Choroid plexus epithelial cell (primary cell): Measurements from ENCODE around the gene VASN.
"Not testable (repeated sequence)": the region's sequence is repeated elsewhere in the genome, so short reads cannot be mapped to it uniquely, and the experiment has no call there.

Experiments
- DNase-seq: peaks from one replicate; pipeline ENCODE4 v3.0.0-alpha.2; 2010; ENCODE audit warnings: low read depth
- H3K4me3 ChIP-seq: 2 replicates; pipeline ENCODE4 v1.5.1; 2011; ENCODE audit warnings: low read depth, mild to moderate bottlenecking, control low read depth, low read length, moderate library complexity
- CTCF ChIP-seq: conservative IDR thresholded peaks from 2 replicates; pipeline ENCODE4 v1.5.1; 2011; ENCODE audit warnings: low read depth, mild to moderate bottlenecking, control low read depth, inconsistent platforms, low read length, moderate library complexity

The VASN gene

GRCh38 chr16:4393240-4393600, 21.6 kb downstream of the VASN start:
- no peak overlapping the region for H3K4me3 ChIP-seq
- DNase-seq = no peak
- no peak for TF ChIP-seq CTCF

DNA sequence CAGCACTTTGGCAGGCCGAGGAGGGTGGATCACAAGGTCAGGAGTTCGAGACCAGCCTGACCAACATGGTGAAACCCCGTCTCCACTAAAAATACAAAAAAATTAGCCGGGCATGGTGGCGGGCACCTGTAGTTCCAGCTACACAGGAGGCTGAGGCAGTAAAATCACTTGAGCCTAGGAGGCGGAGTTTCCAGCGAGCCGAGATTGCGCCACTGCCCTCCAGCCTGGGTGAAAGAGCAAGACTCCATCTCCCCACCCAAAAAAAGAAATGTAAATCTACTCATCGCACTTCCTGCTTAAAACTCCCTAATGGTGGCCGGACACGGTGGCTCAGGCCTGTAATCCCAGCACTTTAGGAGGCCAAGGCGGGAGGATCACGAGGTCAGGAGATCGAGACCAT, 22.2 kb downstream of the VASN start:
- H3K4me3 ChIP-seq, DNase-seq: not testable (repeated sequence)

DNA sequence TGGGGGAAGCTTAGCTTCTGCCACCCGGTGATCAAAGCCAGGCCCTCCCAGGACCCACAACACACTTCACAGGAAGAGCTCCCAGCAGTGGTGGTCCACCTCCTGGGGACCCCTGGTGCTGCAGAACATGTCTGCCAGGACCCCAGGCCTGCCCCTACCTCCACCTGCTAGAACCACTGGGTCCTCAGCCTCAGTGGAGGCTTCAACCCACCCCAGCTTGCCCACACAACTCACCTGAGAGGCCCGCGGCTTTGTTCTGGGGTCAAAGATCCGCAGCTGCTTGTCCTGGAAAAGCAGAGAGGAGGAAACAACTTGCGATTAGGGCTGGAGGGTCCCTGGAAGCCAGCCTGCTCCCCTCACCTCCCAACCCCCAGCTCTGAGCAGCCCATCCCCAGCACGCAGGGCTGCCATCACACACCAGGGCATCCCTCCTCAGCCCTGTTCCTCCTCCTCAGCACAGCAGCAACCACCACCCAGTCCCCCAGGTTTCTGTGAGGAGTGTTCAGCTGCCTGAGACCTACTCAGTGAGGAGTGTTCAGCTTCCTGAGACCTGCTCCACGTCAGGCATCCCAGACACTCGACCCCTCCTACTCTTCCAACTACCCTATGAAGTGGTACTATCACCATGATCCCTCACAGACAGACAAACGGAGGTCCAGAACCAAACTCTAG, 23.5 kb downstream of the VASN start:
- H3K4me3 ChIP-seq = no peak overlapping the region
- no peak for DNase-seq
- TF ChIP-seq CTCF = no peak

DNA sequence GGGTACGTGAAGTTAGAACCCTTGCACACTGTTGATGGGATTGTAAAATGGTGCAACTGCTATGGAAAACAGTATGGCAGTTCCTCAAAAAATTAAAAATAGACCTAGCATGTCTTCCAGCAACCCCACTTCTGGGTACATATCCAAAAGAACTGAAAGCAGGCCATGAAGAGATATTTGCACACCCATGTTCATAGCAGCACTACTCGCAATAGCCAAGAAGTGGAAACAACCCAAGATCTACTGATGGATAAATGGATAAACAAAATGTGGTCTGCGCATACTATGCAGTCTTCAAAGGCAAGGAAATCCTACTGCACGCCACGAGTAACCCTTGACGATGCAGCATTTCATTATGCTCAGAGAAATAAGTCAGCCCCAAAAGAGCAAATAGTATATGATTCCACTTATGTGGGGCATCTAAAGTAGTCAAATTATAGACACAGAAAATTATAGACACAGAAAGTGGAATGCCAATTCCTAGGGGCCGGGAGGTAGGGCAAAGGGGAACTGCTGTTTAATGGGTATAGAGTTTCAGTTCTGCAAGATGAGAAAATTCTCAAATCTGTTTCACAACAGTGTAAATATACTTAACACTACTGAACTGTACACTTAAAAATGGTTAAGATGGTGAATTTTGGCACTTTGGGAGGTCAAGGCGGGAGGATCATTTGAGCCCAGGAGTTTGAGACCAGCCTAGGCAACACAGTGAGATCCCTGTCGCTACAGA, 27.5 kb downstream of the VASN start:
- no peak for TF ChIP-seq CTCF
- no peak for DNase-seq
- H3K4me3 ChIP-seq = no peak overlapping the region

GRCh38 chr16:4401094-4401501, 29.4 kb downstream of the VASN start:
- no peak for DNase-seq
- TF ChIP-seq CTCF = no peak
- H3K4me3 ChIP-seq = no peak overlapping the region

GRCh38 chr16:4401510-4401909, 29.9 kb downstream of the VASN start:
- no peak for TF ChIP-seq CTCF
- H3K4me3 ChIP-seq = no peak overlapping the region
- DNase-seq = no peak

- peak; percentile 78 for TF ChIP-seq CTCF
- DNase-seq = peak; percentile 80
- peak overlapping the region; percentile 52 for H3K4me3 ChIP-seq
These were observed 30.9 kb downstream of the VASN start for GRCh38 chr16:4402439-4403132.
